ENCODE measurements around the gene NLGN1. TPM values are rescaled to one million over a fixed set of nuclear protein-coding genes. Genes with fewer than 3 reads are reported as not detected.

The NLGN1 gene
- total RNA-seq, 1 experiment from 2014 or later, result 5.2 TPM

DNA sequence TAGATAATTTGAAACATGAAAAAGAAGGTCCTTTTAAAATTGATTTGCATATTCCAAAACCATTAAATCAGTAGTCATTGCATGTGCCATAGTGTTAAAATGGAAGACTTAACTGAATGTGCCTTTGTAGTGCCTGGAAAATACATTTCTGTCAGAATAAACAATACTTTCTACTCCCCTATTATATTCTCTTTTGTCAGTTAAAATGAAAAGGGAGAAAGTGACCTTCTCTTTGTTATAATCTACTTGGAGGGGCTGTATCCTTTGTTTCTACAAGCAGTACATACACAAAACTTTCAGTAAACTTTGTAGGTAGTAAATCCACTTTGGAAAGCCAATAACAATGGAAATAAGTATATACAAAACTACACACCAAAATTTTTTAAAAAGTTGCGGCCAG is 189.5 kb downstream of the NLGN1 start:
- no peaks in the 10 kb centered on the region for H4K20me1 ChIP-seq (ENCODE audit: control insufficient read depth, insufficient read depth, insufficient read length)
- H3K9ac ChIP-seq (ENCODE audit: extremely low read depth, insufficient read length, low read length), result no peak overlapping the region
- H3K4ac ChIP-seq (ENCODE audit: low read depth, low read length), result no peak overlapping the region
- no peaks in the 10 kb centered on the region for H3K79me1 ChIP-seq (ENCODE audit: insufficient read depth, low read depth, low read length, poor library complexity, severe bottlenecking)
- H3K23ac ChIP-seq (ENCODE audit: insufficient read length, low read depth, low read length), result no peak overlapping the region
- no peak overlapping the region for H2BK20ac ChIP-seq (ENCODE audit: low read depth, low read length, poor library complexity, severe bottlenecking)
- H4K5ac ChIP-seq (ENCODE audit: insufficient read length, low read depth, low read length), result no peak overlapping the region
- H3K4me3 Mint-ChIP-seq, result no peak overlapping the region
- H3K27ac ChIP-seq (ENCODE audit: insufficient read length, low read depth, low read length), result no peak overlapping the region
- H3K23me2 ChIP-seq (ENCODE audit: insufficient read length, low read depth, low read length, poor library complexity, severe bottlenecking), result peaks cover 7% of the 10 kb centered on the region
- no peak overlapping the region for H2BK15ac ChIP-seq (ENCODE audit: low read depth, low read length)
- no peaks in the 10 kb centered on the region for H3K79me2 ChIP-seq (ENCODE audit: insufficient read depth, low read length)
- TF ChIP-seq, protein P1, sequence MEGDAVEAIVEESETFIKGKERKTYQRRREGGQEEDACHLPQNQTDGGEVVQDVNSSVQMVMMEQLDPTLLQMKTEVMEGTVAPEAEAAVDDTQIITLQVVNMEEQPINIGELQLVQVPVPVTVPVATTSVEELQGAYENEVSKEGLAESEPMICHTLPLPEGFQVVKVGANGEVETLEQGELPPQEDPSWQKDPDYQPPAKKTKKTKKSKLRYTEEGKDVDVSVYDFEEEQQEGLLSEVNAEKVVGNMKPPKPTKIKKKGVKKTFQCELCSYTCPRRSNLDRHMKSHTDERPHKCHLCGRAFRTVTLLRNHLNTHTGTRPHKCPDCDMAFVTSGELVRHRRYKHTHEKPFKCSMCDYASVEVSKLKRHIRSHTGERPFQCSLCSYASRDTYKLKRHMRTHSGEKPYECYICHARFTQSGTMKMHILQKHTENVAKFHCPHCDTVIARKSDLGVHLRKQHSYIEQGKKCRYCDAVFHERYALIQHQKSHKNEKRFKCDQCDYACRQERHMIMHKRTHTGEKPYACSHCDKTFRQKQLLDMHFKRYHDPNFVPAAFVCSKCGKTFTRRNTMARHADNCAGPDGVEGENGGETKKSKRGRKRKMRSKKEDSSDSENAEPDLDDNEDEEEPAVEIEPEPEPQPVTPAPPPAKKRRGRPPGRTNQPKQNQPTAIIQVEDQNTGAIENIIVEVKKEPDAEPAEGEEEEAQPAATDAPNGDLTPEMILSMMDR (conservative IDR thresholded peaks at IDR 0.05), result no peak
- no CpG with 5 or more reads among the region's 1 CpG for WGBS (ENCODE audit: extremely low coverage, insufficient read length, low lambda C conversion rate)
- H2AK5ac ChIP-seq (ENCODE audit: insufficient read length, low read length), result no peak overlapping the region
- H3K9me3 Mint-ChIP-seq, result no peaks in the 10 kb centered on the region
- no peak overlapping the region for H2BK120ac ChIP-seq (ENCODE audit: low read depth, low read length, poor library complexity, severe bottlenecking)
- no peaks in the 10 kb centered on the region; the same call in 1 of the 2 replicates for H3K4me1 ChIP-seq (ENCODE audit: insufficient read depth, low read length)
- no peak overlapping the region for H3K56ac ChIP-seq (ENCODE audit: insufficient read length, low read depth, low read length)
- H3K27me3 Mint-ChIP-seq (ENCODE audit: low read depth), result peaks cover 4% of the 10 kb centered on the region
- H3K18ac ChIP-seq (ENCODE audit: insufficient read length, low read depth, low read length), result no peak overlapping the region
- H2BK12ac ChIP-seq (ENCODE audit: insufficient read length, low read depth, low read length), result no peak overlapping the region
- peaks cover 30 to 35% of the 10 kb centered on the region in 2 experiments for H3K4me1 Mint-ChIP-seq
- H2AFZ ChIP-seq (ENCODE audit: low read length), result no peak overlapping the region
- H4K91ac ChIP-seq (ENCODE audit: insufficient read length, low read depth, low read length), result no peak overlapping the region
- H2BK5ac ChIP-seq (ENCODE audit: insufficient read length, low read length), result no peak overlapping the region
- H4K8ac ChIP-seq (replicated peaks; ENCODE audit: insufficient read length, low read depth, low read length), result no peak overlapping the region
- H3K27me3 ChIP-seq (ENCODE audit: insufficient read depth, low read length), result no peaks in the 10 kb centered on the region
- H3K9me3 ChIP-seq (ENCODE audit: control insufficient read depth, low read depth, low read length), result no peaks in the 10 kb centered on the region
- H3K4me2 ChIP-seq (ENCODE audit: insufficient read depth, insufficient read length, low read length), result no peak overlapping the region
- H3T11ph ChIP-seq (ENCODE audit: low read length), result no peak overlapping the region
- no peak for DNase-seq
- H3K14ac ChIP-seq (ENCODE audit: insufficient read depth, low read length), result no peak overlapping the region
- H3K36me3 Mint-ChIP-seq (ENCODE audit: insufficient read depth in 1 of 3, low read depth in 3 of 3), result no peaks in the 10 kb centered on the region; a peak in 1 of 7 replicates
- H3K27ac Mint-ChIP-seq, result no peak overlapping the region

Measured in H9 (cell line).